Endothelial cell of umbilical vein (primary cell): Measurements from ENCODE around the gene FJX1. TPM values are rescaled to one million over a fixed set of nuclear protein-coding genes. Genes with fewer than 3 reads are reported as not detected.

Source experiments
- BruUV-seq: library from RNA; stranded (reverse); fragments of 400-500 nt; replicated peaks from 2 replicates; lab custom pipeline; 2021; lab: Mats Ljungman, UMichigan
- CTCF ChIA-PET: fragments of 300-600, 350-600 bp; sonication (Branson Sonifier 250); formaldehyde crosslinking; loops from one replicate; lab custom pipeline; 2021; ENCODE audit warnings: antibody characterized with exemption, inconsistent platforms; lab: Charles Lee
- POLR2A ChIA-PET: fragments of 300-600, 350-600 bp; sonication (Branson Sonifier 250); formaldehyde crosslinking; loops from one replicate; lab custom pipeline; 2021; ENCODE audit warnings: antibody characterized with exemption, inconsistent platforms; lab: Charles Lee
- DNase-seq: peaks from one replicate; pipeline ENCODE4 v3.0.0-alpha.2; 2011; ENCODE audit warnings: low read depth, low spot score
- FAIRE-seq: peaks from 2 replicates; lab custom pipeline; 2011; peaks lifted over from hg19 to GRCh38; lab: Jason Lieb, UNC
- H2AFZ ChIP-seq: 2 replicates; pipeline ENCODE4 v1.6.0; 2012; ENCODE audit warnings: low read depth, low read length, control low read depth, inconsistent platforms
- H3K27ac ChIP-seq: 2 replicates; pipeline ENCODE4 v1.5.1; 2011; ENCODE audit warnings: low read depth, mild to moderate bottlenecking, control low read depth, low read length, moderate library complexity; ENCODE audit not compliant: insufficient read depth
- H3K27me3 ChIP-seq, 2 experiments: 2 replicates each; pipeline versions ENCODE4 v1.6.0 to v1.6.1; 2011; ENCODE audit warnings: low read length in 2 of 2, mixed read lengths in 1 of 2; ENCODE audit not compliant: control insufficient read depth in 2 of 2, insufficient read depth in 2 of 2
- H3K36me3 ChIP-seq, 2 experiments: 2 replicates in 1 of 2; 3 replicates in 1 of 2; pipeline ENCODE4 v1.5.1; 2011; ENCODE audit warnings: low read length in 2 of 2, mild to moderate bottlenecking in 1 of 2, moderate library complexity in 1 of 2; ENCODE audit not compliant: control insufficient read depth in 2 of 2, insufficient read depth in 2 of 2; ENCODE audit errors: extremely low read depth in 1 of 2
- H3K4me1 ChIP-seq: 3 replicates; pipeline ENCODE4 v1.5.1; 2011; ENCODE audit warnings: mild to moderate bottlenecking, low read length; ENCODE audit not compliant: control insufficient read depth, insufficient read depth; ENCODE audit errors: extremely low read depth
- H3K4me2 ChIP-seq: 2 replicates; pipeline ENCODE4 v1.6.1; 2011; ENCODE audit warnings: low read length, control low read depth, mixed read lengths; ENCODE audit not compliant: insufficient read depth
- H3K4me3 ChIP-seq, 3 experiments: fragments of 200-600 bp in 1 of 3; sonication (generic), shearing (Covaris generic) in 1 of 3; replicated peaks in 1 of 3; 2 replicates each; pipeline ENCODE4 v1.5.1; 2011 to 2016; ENCODE audit warnings: control low read depth in 3 of 3, low read length in 3 of 3, mild to moderate bottlenecking in 2 of 3, inconsistent platforms in 1 of 3, low read depth in 1 of 3, moderate library complexity in 1 of 3; ENCODE audit not compliant: insufficient read depth in 1 of 3
- H3K79me2 ChIP-seq: 2 replicates; pipeline ENCODE4 v1.6.0; 2012; ENCODE audit warnings: low read length, inconsistent platforms; ENCODE audit not compliant: control insufficient read depth, insufficient read depth
- H3K9ac ChIP-seq: replicated peaks from 2 replicates; pipeline ENCODE3; 2011; ENCODE audit warnings: low read length, control low read depth; ENCODE audit not compliant: insufficient read depth; ENCODE audit errors: extremely low read depth
- H3K9me1 ChIP-seq: replicated peaks from 3 replicates; pipeline ENCODE4 v1.6.0; 2011; ENCODE audit warnings: mild to moderate bottlenecking, low read length; ENCODE audit not compliant: control insufficient read depth, insufficient read depth; ENCODE audit errors: extremely low read depth
- H3K9me3 ChIP-seq: replicated peaks from 2 replicates; pipeline ENCODE4 v1.5.1; 2012; ENCODE audit warnings: low read length, inconsistent platforms; ENCODE audit not compliant: control insufficient read depth, insufficient read depth
- H4K20me1 ChIP-seq: replicated peaks from 2 replicates; pipeline ENCODE3; 2011; ENCODE audit warnings: mild to moderate bottlenecking, low read length; ENCODE audit not compliant: control insufficient read depth, insufficient read depth; ENCODE audit errors: extremely low read depth
- EZH2 ChIP-seq: IDR thresholded peaks from 2 replicates; pipeline ENCODE4 v1.6.1; 2012; ENCODE audit warnings: borderline replicate concordance, low read depth, mild to moderate bottlenecking, moderate library complexity, low read length, inconsistent platforms; ENCODE audit not compliant: severe bottlenecking
- FOS ChIP-seq: IDR thresholded peaks from 2 replicates; pipeline ENCODE4 v1.6.1; 2011; ENCODE audit warnings: mild to moderate bottlenecking, low read length, moderate library complexity, borderline replicate concordance; ENCODE audit not compliant: insufficient read depth
- GATA2 ChIP-seq: IDR thresholded peaks from 2 replicates; pipeline ENCODE4 v1.7.0; 2011; ENCODE audit warnings: low read depth, mild to moderate bottlenecking, moderate library complexity, mixed read lengths, low read length; ENCODE audit not compliant: insufficient read length, insufficient read depth
- JUN ChIP-seq: IDR thresholded peaks from 2 replicates; pipeline ENCODE4 v1.6.1; 2011; ENCODE audit warnings: borderline replicate concordance, low read depth; ENCODE audit not compliant: insufficient read length, insufficient read depth
- MYC ChIP-seq: IDR thresholded peaks from one replicate; pipeline ENCODE4 v1.6.1; 2011; ENCODE audit warnings: mild to moderate bottlenecking, low read depth, low read length
- POLR2A ChIP-seq: IDR thresholded peaks from 2 replicates; pipeline ENCODE4 v1.6.1; 2012; ENCODE audit warnings: low read depth, mild to moderate bottlenecking, control low read depth, low read length
- POLR2AphosphoS5 ChIP-seq: IDR thresholded peaks from 2 replicates; pipeline ENCODE4 v1.6.1; 2012; ENCODE audit warnings: low read depth, mild to moderate bottlenecking, control low read depth, low read length, moderate library complexity; ENCODE audit not compliant: insufficient read depth
- dilution Hi-C: fragments of 300-500 bp; cut with MboI; formaldehyde crosslinking; loops from one replicate; pipeline ENCODE4 v1.15.0; 2019; ENCODE audit warnings: low sequenced_read_pairs; ENCODE audit not compliant: extremely low pct_ligation_motif_present
- intact Hi-C: fragments of 100-400 bp; cut with micrococcal nuclease; formaldehyde crosslinking; loops from one replicate; pipeline ENCODE4 v1.10.0; 2022
- polyA plus RNA-seq, 4 experiments: library from polyadenylated mRNA; depleted of rRNA in 3 of 4; stranded (reverse) in 3 of 4; unstranded in 1 of 4; fragments of >200 nt; gene quantifications; 2 replicates each; pipeline versions ENCODE4 v1.2.1 to v1.2.3, GENCODE V29; 2011 to 2012; ENCODE audit warnings: missing spikeins in 1 of 4
- total RNA-seq: library from RNA; stranded (reverse); gene quantifications from 2 replicates; pipeline ENCODE4 v1.2.3, GENCODE V29; 2021
- TF ChIP-seq, protein P1 (sequence below), 2 donors: IDR thresholded peaks; 1 replicate in 1 of 2; 2 replicates in 1 of 2; pipeline ENCODE4 v1.5.1; 2011; ENCODE audit warnings: low read length in 2 of 2, mild to moderate bottlenecking in 2 of 2, moderate library complexity in 2 of 2, control low read depth in 1 of 2, inconsistent platforms in 1 of 2, low read depth in 1 of 2; ENCODE audit not compliant: insufficient read depth in 1 of 2; ENCODE audit errors: extremely low read depth in 1 of 2
- TF ChIP-seq, protein P2 (sequence below): IDR thresholded peaks from 2 replicates; pipeline ENCODE4 v1.6.1; 2011; ENCODE audit not compliant: insufficient read depth, insufficient read length

Gene FJX1
- total and polyA plus RNA-seq, 2 donors (not counting 3 experiments of a cell fraction or from before 2014, with no cell fraction given) = 9.2 to 26.6 TPM

DNA sequence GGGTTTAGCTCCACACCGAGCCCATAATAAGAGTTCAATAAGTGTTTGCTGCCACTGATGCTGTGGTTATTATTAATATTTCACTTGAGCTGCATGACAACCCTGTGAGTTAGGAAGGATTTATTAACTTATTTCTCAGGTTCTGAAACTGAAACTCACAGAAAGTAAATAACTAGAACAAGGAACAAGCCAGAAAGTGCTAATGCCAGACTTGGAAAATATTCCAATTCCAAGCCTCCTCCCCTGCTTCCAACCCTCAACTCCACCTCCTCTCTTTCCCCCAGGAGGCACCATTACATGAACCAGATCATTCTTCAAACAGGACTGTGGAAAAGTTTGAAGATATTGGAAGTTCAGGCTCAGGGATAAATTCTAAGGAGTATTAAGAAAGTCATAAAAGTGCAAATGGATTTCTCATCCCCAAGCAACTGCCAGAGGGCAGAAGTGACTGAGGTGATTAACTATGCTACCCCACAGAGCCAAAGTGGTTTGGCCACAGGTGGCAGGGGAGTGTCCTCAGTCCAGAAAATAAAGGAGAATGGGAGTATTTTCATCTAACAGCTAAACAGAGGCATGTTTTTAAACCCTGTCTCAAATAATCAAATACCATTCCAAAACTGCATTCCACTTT is 3.2 kb upstream of the FJX1 start:
- no peaks in the 10 kb centered on the region for H4K20me1 ChIP-seq
- H3K9me3 ChIP-seq = no peaks in the 10 kb centered on the region
- DNase-seq (no peak), FAIRE-seq (no peak)
- BruUV-seq = no TSS peak
- no peak overlapping the region for H3K9ac ChIP-seq
- H3K27ac ChIP-seq = no peak overlapping the region
- peaks cover 8% of the 10 kb centered on the region for H3K4me1 ChIP-seq
- CTCF ChIA-PET = interaction anchor here (0.9 to 5.9 kb wide), 16 partner anchors 47 to 878 kb away, joined by 3 to 69 read pairs (median 5); partner anchors contain the start of gene TRIM44
- TF ChIP-seq, protein P1, sequence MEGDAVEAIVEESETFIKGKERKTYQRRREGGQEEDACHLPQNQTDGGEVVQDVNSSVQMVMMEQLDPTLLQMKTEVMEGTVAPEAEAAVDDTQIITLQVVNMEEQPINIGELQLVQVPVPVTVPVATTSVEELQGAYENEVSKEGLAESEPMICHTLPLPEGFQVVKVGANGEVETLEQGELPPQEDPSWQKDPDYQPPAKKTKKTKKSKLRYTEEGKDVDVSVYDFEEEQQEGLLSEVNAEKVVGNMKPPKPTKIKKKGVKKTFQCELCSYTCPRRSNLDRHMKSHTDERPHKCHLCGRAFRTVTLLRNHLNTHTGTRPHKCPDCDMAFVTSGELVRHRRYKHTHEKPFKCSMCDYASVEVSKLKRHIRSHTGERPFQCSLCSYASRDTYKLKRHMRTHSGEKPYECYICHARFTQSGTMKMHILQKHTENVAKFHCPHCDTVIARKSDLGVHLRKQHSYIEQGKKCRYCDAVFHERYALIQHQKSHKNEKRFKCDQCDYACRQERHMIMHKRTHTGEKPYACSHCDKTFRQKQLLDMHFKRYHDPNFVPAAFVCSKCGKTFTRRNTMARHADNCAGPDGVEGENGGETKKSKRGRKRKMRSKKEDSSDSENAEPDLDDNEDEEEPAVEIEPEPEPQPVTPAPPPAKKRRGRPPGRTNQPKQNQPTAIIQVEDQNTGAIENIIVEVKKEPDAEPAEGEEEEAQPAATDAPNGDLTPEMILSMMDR (IDR thresholded peaks at IDR 0.05; ENCODE audit: extremely low read depth in 1 of 2, insufficient read depth in 1 of 2, low read depth in 1 of 2, low read length in 2 of 2) = no peak
- TF ChIP-seq GATA2 (no peak), MYC (no peak), FOS (no peak), EZH2 (no peak), JUN (no peak), POLR2AphosphoS5 (no peak), POLR2A (no peak)
- TF ChIP-seq, protein P2, sequence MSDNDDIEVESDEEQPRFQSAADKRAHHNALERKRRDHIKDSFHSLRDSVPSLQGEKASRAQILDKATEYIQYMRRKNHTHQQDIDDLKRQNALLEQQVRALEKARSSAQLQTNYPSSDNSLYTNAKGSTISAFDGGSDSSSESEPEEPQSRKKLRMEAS = no peak
- H3K9me1 ChIP-seq = no peaks in the 10 kb centered on the region
- peaks cover 11 to 38% of the 10 kb centered on the region in 2 experiments for H3K27me3 ChIP-seq
- peaks cover 9% of the 10 kb centered on the region for H3K79me2 ChIP-seq
- dilution Hi-C loops (loop anchor here (25.0 kb wide), 1 partner anchor 647 kb away; no protein-coding TSS in a partner anchor), intact Hi-C loops (loop anchor here (5.0 kb wide), 3 partner anchors 97 to 862 kb away; no protein-coding TSS in a partner anchor)
- H2AFZ ChIP-seq = no peak overlapping the region
- POLR2A ChIA-PET = no interaction called here
- no peak overlapping the region for H3K4me3 ChIP-seq
- no peaks in the 10 kb centered on the region for H3K36me3 ChIP-seq
- no peak overlapping the region for H3K4me2 ChIP-seq
